A549 (cell line): Measurements from ENCODE around the gene AGAP5. TPM values are rescaled to one million over a fixed set of nuclear protein-coding genes. Genes with fewer than 3 reads are reported as not detected.

Experiments used
- ATAC-seq, 2 experiments: fragments of 200-7000 bp in 1 of 2; fragments of >200 bp in 1 of 2; cut with Nextera tagmentation in 1 of 2; cut with Tn5 transposase in 1 of 2; 3 replicates each; pipeline versions ENCODE4 v1.8.0 to v1.9.1; 2018 to 2020; ENCODE audit warnings: mild to moderate bottlenecking in 1 of 2, moderate library complexity in 1 of 2
- CTCF ChIA-PET: fragments of 300-600 bp; sonication (Branson Sonifier 250); formaldehyde crosslinking; extraction: SDS; loops from one replicate; lab custom pipeline; 2021; ENCODE audit warnings: antibody characterized with exemption, inconsistent platforms; lab: Yijun Ruan, JAX
- POLR2A ChIA-PET: fragments of 350-600 bp; formaldehyde crosslinking; extraction: SDS; loops from one replicate; lab custom pipeline; 2021; ENCODE audit warnings: antibody characterized with exemption, inconsistent platforms; lab: Yijun Ruan, JAX
- DNase-seq, 2 experiments: peaks; one replicate each; pipeline versions ENCODE4 v3.0.0 to v3.0.0-alpha.2; 2011 to 2016; ENCODE audit warnings: low read depth in 1 of 2, low spot score in 1 of 2
- FAIRE-seq: peaks from 2 replicates; lab custom pipeline; 2011; peaks lifted over from hg19 to GRCh38; lab: Jason Lieb, UNC
- H3K27ac ChIP-seq, 2 experiments: fragments of >200 bp; sonication (Bioruptor Twin); formaldehyde crosslinking; 3 replicates each; pipeline ENCODE4 v1.5.1; 2016 to 2017
- H3K4me1 ChIP-seq: fragments of >200 bp; sonication (Bioruptor Twin); formaldehyde crosslinking; 3 replicates; pipeline ENCODE4 v1.6.1; 2016
- H3K4me2 ChIP-seq: fragments of >200 bp; sonication (Bioruptor Twin); formaldehyde crosslinking; 3 replicates; pipeline ENCODE4 v1.6.1; 2016
- H3K4me3 ChIP-seq: fragments of >200 bp; sonication (Bioruptor Twin); formaldehyde crosslinking; 3 replicates; pipeline ENCODE4 v1.5.1; 2016
- H3K9me3 ChIP-seq: fragments of >200 bp; sonication (Bioruptor Twin); formaldehyde crosslinking; 3 replicates; pipeline ENCODE4 v1.6.1; 2016
- CBX8 ChIP-seq: fragments of 200-600 bp; sonication (generic); IDR thresholded peaks from 2 replicates; pipeline ENCODE4 v1.6.1; 2016
- CHD2 ChIP-seq: fragments of 150-350 bp; IDR thresholded peaks from 2 replicates; pipeline ENCODE4 v1.6.1; 2014; ENCODE audit warnings: low read length; ENCODE audit not compliant: partially characterized antibody
- EHF ChIP-seq: fragments of 250-450 bp; sonication (Bioruptor Pico); IDR thresholded peaks from 2 replicates; pipeline ENCODE4 v1.5.0; 2020; ENCODE audit warnings: mild to moderate bottlenecking
- FOSL2 ChIP-seq, 2 experiments: fragments of 450-650 bp in 1 of 2; fragments of >200 bp in 1 of 2; sonication (Bioruptor Twin) in 1 of 2; formaldehyde crosslinking; IDR thresholded peaks; 2 replicates each; pipeline versions ENCODE4 v1.5.0 to v1.6.1; 2016 to 2020; ENCODE audit warnings: mild to moderate bottlenecking in 1 of 2, moderate library complexity in 1 of 2
- HMGXB4 ChIP-seq: fragments of 250-450 bp; sonication (Bioruptor Pico); IDR thresholded peaks from 2 replicates; pipeline ENCODE4 v1.5.0; 2021; ENCODE audit warnings: mild to moderate bottlenecking, moderate library complexity, borderline replicate concordance
- HOXA7 ChIP-seq: fragments of 250-450 bp; sonication (Bioruptor Pico); IDR thresholded peaks from 2 replicates; pipeline ENCODE4 v1.5.0; 2020; ENCODE audit warnings: mild to moderate bottlenecking, moderate library complexity
- HOXB13 ChIP-seq: fragments of 250-450 bp; sonication (Bioruptor Pico); IDR thresholded peaks from 2 replicates; pipeline ENCODE4 v1.5.0; 2020; ENCODE audit warnings: low read depth, mild to moderate bottlenecking, moderate library complexity
- JUN ChIP-seq, 2 experiments: fragments of >200 bp; sonication (Bioruptor Twin); formaldehyde crosslinking; IDR thresholded peaks; 2 replicates in 1 of 2; 3 replicates in 1 of 2; pipeline ENCODE4 v1.6.1; 2016 to 2017
- PHF8 ChIP-seq: fragments of 200-600 bp; sonication (generic); IDR thresholded peaks from 2 replicates; pipeline ENCODE4 v1.6.1; 2016; ENCODE audit warnings: low read depth, mild to moderate bottlenecking, antibody characterized with exemption, moderate library complexity, borderline replicate concordance
- RAD21 ChIP-seq, 2 experiments: fragments of >200 bp in 1 of 2; sonication (Bioruptor Twin) in 1 of 2; formaldehyde crosslinking in 1 of 2; IDR thresholded peaks in 1 of 2; conservative IDR thresholded peaks in 1 of 2; 2 replicates in 1 of 2; 3 replicates in 1 of 2; pipeline ENCODE4 v1.6.1; 2012 to 2018; ENCODE audit warnings: inconsistent platforms in 1 of 2
- RARB ChIP-seq: fragments of 250-450 bp; sonication (Bioruptor Pico); IDR thresholded peaks from 2 replicates; pipeline ENCODE4 v1.8.0; 2021; ENCODE audit warnings: mild to moderate bottlenecking, moderate library complexity
- REST ChIP-seq: fragments of 200-600 bp; sonication (generic); IDR thresholded peaks from 2 replicates; pipeline ENCODE4 v1.6.1; 2016; ENCODE audit warnings: antibody characterized with exemption, mild to moderate bottlenecking, moderate library complexity
- SMC3 ChIP-seq: fragments of >200 bp; sonication (Bioruptor Twin); formaldehyde crosslinking; IDR thresholded peaks from 3 replicates; pipeline ENCODE4 v1.6.1; 2018; ENCODE audit warnings: inconsistent platforms
- TP53 ChIP-seq: fragments of 250-450 bp; sonication (Bioruptor Pico); IDR thresholded peaks from 2 replicates; pipeline ENCODE4 v1.5.0; 2021; ENCODE audit warnings: mild to moderate bottlenecking, moderate library complexity
- ZNF302 ChIP-seq: fragments of 250-450 bp; sonication (Bioruptor Pico); IDR thresholded peaks from 2 replicates; pipeline ENCODE4 v1.9.0; 2021; ENCODE audit warnings: inconsistent platforms, mild to moderate bottlenecking, moderate library complexity
- WGBS: methylation state at CpG from one replicate; pipeline ENCODE4 v1.1.6; 2017; ENCODE audit errors: missing lambda C conversion rate; 5-methylcytosine and 5-hydroxymethylcytosine counted together
- polyA plus RNA-seq, 4 experiments: library from polyadenylated mRNA; depleted of rRNA in 3 of 4; stranded (reverse); fragments of >200 nt; fragmentation: RNase III in 1 of 4; extraction: RNeasy Plus Mini Kit Qiagen cat#74134 plus additional on column Dnase treatment in 1 of 4; gene quantifications; 2 replicates in 3 of 4; 3 replicates in 1 of 4; pipeline ENCODE4 v1.2.3, GENCODE V29; 2011 to 2017

The AGAP5 gene
- polyA plus RNA-seq, 2 of the 4 experiments (the other 2 are of a cell fraction): 2.5 to 4.0 TPM

- no peak for DNase-seq
- no peaks in the 10 kb centered on the region for H3K9me3 ChIP-seq
- H3K4me2 ChIP-seq: no peak overlapping the region
- 71% methylated on average over 5 of the region's 5 CpGs for WGBS
- TF ChIP-seq RAD21 (conservative IDR thresholded peaks at IDR 0.05 in 1 of 2, IDR thresholded peaks at IDR 0.05 in 1 of 2): no peak
- TF ChIP-seq HMGXB4 (CRISPR knock-in tag): no peak
- TF ChIP-seq PHF8: no peak
- ChIA-PET POLR2A (no interaction called here), CTCF (no interaction called here)
- no peak for ATAC-seq
- H3K4me1 ChIP-seq: peaks cover 7% of the 10 kb centered on the region
- no peak overlapping the region for H3K4me3 ChIP-seq
- H3K27ac ChIP-seq: no peak overlapping the region
- FAIRE-seq: no peak
Observed at GRCh38 chr10:73734796-73735305, 36.9 kb upstream of the AGAP5 start.

- DNase-seq: no peak
- WGBS: 85% methylated on average over 11 of the region's 16 CpGs
- no peak overlapping the region for H3K4me2 ChIP-seq
- H3K27ac ChIP-seq: no peak overlapping the region
- peaks cover 7% of the 10 kb centered on the region for H3K4me1 ChIP-seq
- no peak for FAIRE-seq
- CTCF ChIA-PET: interaction anchor here (0.6 to 1.0 kb wide), 2 partner anchors 80 to 107 kb away, joined by 3 read pairs; no protein-coding TSS in a partner anchor
- no peaks in the 10 kb centered on the region for H3K9me3 ChIP-seq
- no peak for TF ChIP-seq EHF (CRISPR knock-in tag)
- no peak for TF ChIP-seq HOXB13 (CRISPR knock-in tag)
- TF ChIP-seq JUN (IDR thresholded peaks at IDR 0.05): no peak
- no peak for TF ChIP-seq SMC3
- no peak for TF ChIP-seq CBX8
- no peak for TF ChIP-seq ZNF302 (CRISPR knock-in tag)
- no peak for TF ChIP-seq TP53 (CRISPR knock-in tag)
- TF ChIP-seq RARB: no peak
- TF ChIP-seq HOXA7 (CRISPR knock-in tag): no peak
- no peak for TF ChIP-seq CHD2
- no peak for TF ChIP-seq FOSL2 (IDR thresholded peaks at IDR 0.05)
- no peak for TF ChIP-seq FOSL2 (CRISPR knock-in tag; IDR thresholded peaks at IDR 0.05)
- no peak for TF ChIP-seq REST
- TF ChIP-seq RAD21 (conservative IDR thresholded peaks at IDR 0.05 in 1 of 2, IDR thresholded peaks at IDR 0.05 in 1 of 2): no peak
- TF ChIP-seq, all 56 proteins: peak for 0
- H3K4me3 ChIP-seq: no peak overlapping the region
- POLR2A ChIA-PET: interaction anchor here (0.6 kb wide), 2 partner anchors 38 to 51 kb away, joined by 3 to 5 read pairs; partner anchors contain the start of gene ZSWIM8
- ATAC-seq: no peak
Observed at GRCh38 chr10:73734028-73734720, 36.3 kb upstream of the AGAP5 start.
